Globus pallidus (tissue), 1 donor: ENCODE data around the gene APBA1.

Experiments used
- DNase-seq: peaks from one replicate; pipeline ENCODE4 v3.0.0-alpha.2; 2015; ENCODE audit warnings: low spot score

Gene APBA1

GRCh38 chr9:69472101-69472620 lies 200.0 kb downstream of the APBA1 start:
- DNase-seq: no peak

GRCh38 chr9:69471433-69471832 lies 200.7 kb downstream of the APBA1 start:
- DNase-seq: no peak

- DNase-seq: no peak
Measured at GRCh38 chr9:69470186-69470977, 201.8 kb downstream of the APBA1 start.

GRCh38 chr9:69469136-69469535 lies 203.0 kb downstream of the APBA1 start:
- DNase-seq: no peak

- no peak for DNase-seq
Measured at GRCh38 chr9:69468380-69468779, 203.8 kb downstream of the APBA1 start.

- DNase-seq: no peak
Measured at GRCh38 chr9:69466151-69466550, 206.0 kb downstream of the APBA1 start.

- DNase-seq: no peak
Measured at GRCh38 chr9:69465473-69465872, 206.7 kb downstream of the APBA1 start.

- DNase-seq: no peak
Measured at GRCh38 chr9:69463497-69464068, 208.6 kb downstream of the APBA1 start.

GRCh38 chr9:69462394-69462793 lies 209.8 kb downstream of the APBA1 start:
- no peak for DNase-seq

- DNase-seq: no peak
Measured at GRCh38 chr9:69461103-69461887, 210.9 kb downstream of the APBA1 start.

- no peak for DNase-seq
Measured at GRCh38 chr9:69460012-69460411, 212.2 kb downstream of the APBA1 start.

GRCh38 chr9:69458176-69458575 lies 214.0 kb downstream of the APBA1 start:
- DNase-seq: no peak

GRCh38 chr9:69456201-69456600 lies 216.0 kb downstream of the APBA1 start:
- no peak for DNase-seq

- DNase-seq: no peak
Measured at GRCh38 chr9:69455311-69455710, 216.9 kb downstream of the APBA1 start.

- no peak for DNase-seq
Measured at GRCh38 chr9:69454321-69454720, 217.8 kb downstream of the APBA1 start.

- DNase-seq: no peak
Measured at GRCh38 chr9:69453746-69454145, 218.4 kb downstream of the APBA1 start.

- DNase-seq: no peak
Measured at GRCh38 chr9:69452110-69452782, 219.9 kb downstream of the APBA1 start.

- DNase-seq: no peak
Measured at GRCh38 chr9:69446496-69446895, 225.7 kb downstream of the APBA1 start.

GRCh38 chr9:69445251-69445650 lies 226.9 kb downstream of the APBA1 start:
- DNase-seq: no peak

- DNase-seq: no peak
Measured at GRCh38 chr9:69444791-69445190, 227.4 kb downstream of the APBA1 start.

- DNase-seq: no peak
Measured at GRCh38 chr9:69444021-69444420, 228.2 kb downstream of the APBA1 start.

GRCh38 chr9:69443178-69443577 lies 229.0 kb downstream of the APBA1 start:
- DNase-seq: no peak
